GM19099 (cell line): ENCODE results near the gene HMGN3.

Source experiments
- POLR2A ChIP-seq: IDR thresholded peaks from 3 replicates; pipeline ENCODE4 v1.6.1; 2011; ENCODE audit warnings: low read depth; ENCODE audit not compliant: insufficient read length; ENCODE audit errors: extremely low read depth

The HMGN3 gene

DNA sequence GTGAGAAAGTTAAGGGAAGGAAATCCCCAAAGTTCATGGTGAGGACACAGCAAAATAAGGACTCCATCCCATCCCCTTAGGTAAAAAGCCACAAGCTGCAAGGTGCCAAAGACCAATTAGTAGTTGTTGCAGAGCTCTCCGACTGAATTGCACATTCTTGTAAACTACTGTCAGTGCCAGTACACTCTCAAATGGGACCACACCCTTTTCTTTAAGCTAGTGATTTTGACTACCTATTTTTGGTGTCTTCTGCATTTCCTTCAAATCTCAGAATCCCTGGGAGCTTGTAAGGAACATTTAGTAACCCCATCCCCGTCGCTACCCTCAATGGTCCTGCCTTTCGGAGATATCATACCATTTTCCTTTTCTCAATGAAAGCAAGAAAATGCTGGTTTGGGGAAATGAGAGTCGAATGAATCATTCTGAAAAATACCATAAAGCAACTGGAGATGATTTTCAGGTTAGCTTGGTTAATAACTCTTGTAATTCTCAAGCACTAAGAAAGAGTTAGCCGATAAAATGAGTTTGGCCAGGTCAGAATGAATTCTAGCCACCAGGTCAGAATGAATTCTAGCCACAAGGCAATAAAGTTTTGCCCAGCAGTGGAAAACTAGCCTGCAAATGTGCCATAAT is 5.2 kb upstream of the HMGN3 start:
- TF ChIP-seq POLR2A: no peak

DNA sequence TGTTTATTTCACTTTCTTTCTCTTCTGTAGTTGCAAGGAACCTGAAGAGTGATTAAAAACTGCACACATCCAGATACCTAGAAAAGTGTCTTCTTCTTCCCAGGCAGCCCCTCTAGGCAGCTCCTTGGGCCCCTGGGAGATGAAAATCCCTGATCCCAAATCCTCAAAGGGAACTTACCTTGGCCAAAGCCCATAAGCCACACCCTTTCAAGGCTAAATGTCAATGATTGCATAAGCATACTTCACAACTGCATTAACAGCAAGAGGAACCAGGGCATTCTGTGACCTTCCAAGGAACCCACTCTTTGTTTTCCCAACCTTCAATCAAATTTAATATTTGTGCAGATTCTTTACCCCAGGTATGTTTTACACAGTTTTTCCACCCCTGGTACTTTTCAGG is 4.4 kb upstream of the HMGN3 start:
- no peak for TF ChIP-seq POLR2A

DNA sequence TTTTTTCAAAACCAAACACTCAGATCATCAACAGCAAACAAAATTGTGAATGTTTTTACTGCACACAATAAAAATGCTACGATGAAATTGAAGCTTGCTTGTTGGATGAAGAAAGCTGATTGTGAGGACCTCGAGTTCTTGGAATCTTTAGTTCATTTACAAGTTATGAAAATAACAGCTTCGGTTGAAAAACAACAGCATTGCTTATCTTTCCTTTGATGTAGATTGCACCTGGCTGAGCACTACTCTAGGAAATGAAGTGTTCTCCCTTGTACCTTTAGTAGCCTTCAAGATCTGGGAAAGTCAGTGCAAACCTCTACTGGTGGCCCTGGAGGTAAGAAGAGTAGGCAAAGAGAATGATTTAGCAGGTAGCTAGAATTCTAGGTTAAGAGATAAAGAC is 2.2 kb upstream of the HMGN3 start:
- TF ChIP-seq POLR2A: no peak

DNA sequence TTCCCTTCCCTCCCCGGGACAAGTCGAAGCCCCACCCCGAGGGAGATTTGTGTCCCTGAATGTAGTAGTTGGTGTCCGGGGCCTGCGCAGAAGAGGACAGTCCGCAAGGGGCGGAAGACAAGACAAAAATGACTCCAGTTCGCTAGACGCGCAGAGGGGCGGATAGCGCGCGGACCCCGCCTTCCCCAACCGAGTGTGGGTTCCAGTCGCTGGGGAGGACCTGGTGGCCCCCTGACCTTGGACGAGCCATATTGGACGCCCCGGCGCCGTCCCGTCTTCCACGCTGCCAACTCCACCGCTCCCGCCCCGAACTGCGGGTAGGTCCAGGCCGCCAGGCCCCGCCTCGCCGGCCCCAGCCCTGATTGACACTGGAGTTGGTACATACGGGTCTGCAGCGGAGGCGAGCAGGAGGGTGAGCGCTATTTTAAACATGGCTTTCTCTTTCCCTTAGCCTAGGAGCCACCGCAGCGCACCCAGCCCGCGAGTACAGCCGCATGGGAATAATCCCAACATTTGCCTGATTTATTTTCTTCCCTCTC is 802 bp downstream of the HMGN3 start:
- peak; percentile 70 for TF ChIP-seq POLR2A

DNA sequence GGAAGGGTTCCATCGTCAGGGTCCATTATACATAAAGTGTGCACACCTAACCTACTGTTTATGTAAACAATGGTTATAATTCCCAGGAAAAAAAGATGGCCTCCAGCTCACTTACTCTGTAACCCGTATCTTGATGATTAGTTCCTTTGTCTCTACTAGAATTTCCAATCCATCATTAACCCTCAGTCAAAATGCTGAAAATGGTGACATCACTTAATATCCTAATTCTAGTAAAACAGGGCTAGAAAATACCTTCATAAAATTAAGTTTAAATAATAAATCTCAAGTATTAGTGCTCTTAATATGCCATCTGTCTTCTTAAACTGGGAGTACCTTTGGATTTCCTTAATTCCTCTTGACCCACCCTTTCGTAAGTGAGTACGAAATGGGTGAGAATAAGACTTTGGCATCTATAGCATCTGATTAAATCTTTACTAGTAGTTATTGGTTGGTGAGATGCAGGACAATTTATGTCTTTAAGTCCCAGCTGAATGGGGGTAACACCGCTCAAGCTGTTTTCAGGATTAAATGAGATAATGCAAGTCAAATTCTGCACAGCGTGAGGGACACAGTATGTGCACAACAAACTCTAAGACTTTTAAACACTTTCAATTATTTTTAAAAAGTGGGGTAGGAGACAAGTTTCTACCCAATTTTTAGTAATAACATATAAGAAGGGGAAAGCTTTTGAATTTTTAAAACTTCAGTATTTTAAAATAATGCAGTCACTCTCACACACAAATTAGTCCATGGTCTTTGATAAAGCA is 1.6 kb downstream of the HMGN3 start:
- TF ChIP-seq POLR2A: no peak

DNA sequence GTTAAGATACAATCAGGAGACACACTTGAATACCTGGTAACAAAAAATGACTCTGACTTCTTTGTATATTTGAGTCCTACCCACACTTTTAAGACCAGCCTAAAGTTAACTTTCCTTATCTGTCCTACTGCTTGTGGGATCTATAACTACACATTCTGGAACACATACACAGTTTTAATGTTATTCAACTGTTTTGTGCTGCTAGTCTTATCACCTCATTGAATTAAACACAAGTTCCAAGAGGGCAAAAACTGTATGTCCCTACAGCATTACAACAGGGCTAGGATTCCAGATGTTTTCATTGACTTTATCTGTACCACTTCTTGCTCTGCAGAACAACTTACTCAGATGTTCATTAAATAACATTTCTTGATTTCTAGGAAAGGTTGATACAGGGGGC is 2.8 kb downstream of the HMGN3 start:
- no peak for TF ChIP-seq POLR2A

DNA sequence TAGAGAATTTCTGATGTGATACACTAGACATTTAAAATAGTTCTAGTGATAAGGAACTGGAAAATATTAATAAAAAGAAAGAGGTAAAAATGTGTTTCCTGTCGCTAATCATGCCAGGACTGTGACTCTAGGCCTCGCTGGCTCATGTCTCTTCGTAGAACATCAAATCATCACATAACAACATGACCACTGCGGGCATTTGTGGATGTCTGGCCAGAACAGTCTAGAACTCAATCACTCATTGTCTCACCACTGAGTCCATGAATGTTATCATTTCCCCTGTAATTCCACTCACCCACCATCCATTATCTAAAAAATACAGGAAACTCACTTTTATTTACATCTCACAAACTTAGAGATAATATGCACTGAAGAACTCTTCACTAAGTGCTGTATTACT is 3.4 kb downstream of the HMGN3 start:
- TF ChIP-seq POLR2A: no peak

DNA sequence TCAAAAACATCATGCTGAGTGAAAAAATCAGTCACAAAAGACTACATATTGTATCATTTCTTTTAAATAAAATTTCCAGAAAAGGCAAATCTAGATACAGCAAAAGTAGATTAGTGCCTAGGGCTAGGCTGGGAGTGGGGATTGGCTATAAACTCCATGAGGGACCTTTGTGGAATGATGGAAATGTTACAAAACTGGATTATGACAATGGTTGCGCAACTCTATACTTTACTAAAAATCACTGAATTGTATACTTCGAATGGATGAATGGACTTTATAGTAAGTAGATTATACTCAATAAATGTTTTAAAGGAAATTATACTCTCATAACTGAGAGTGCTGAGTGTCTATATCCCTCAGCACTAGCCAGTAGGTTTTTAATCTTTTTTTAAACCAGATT is 4.3 kb downstream of the HMGN3 start:
- TF ChIP-seq POLR2A: no peak

DNA sequence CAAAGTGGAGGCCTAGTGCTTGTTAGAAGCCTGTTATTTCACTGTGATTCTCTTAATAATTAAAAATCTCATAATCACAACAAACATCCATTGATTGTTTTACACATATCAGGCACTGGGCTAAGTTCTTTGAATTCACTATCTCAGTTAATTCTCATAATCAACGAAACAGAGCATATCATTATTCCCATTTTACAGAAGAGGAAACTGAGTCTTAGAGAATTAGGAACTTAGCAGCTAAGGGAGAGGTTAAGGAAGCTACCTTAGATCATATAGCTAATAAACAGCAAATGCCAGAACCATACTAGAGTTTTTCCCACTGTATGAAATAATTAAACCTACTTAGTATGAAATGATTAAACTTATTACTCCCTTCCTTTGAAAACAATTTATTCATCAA is 7.0 kb downstream of the HMGN3 start:
- no peak for TF ChIP-seq POLR2A

DNA sequence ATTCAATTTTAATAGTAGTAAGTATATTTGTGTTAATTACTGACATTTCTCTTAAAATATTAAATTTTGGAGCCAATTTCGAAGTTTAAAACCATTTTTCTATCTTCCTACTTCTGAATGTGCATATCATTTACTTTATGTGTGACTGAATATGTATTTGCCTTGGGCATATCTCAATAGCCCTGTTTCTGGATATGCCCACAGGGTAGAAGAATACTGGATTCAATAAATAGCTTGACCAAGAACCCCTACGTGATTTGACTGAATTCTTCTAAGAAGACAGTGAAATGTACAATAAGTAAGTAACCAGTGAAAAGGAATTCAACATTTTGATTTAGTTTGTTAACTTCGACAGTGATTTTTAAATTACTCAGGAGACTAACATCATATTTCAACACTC is 7.8 kb downstream of the HMGN3 start:
- no peak for TF ChIP-seq POLR2A

DNA sequence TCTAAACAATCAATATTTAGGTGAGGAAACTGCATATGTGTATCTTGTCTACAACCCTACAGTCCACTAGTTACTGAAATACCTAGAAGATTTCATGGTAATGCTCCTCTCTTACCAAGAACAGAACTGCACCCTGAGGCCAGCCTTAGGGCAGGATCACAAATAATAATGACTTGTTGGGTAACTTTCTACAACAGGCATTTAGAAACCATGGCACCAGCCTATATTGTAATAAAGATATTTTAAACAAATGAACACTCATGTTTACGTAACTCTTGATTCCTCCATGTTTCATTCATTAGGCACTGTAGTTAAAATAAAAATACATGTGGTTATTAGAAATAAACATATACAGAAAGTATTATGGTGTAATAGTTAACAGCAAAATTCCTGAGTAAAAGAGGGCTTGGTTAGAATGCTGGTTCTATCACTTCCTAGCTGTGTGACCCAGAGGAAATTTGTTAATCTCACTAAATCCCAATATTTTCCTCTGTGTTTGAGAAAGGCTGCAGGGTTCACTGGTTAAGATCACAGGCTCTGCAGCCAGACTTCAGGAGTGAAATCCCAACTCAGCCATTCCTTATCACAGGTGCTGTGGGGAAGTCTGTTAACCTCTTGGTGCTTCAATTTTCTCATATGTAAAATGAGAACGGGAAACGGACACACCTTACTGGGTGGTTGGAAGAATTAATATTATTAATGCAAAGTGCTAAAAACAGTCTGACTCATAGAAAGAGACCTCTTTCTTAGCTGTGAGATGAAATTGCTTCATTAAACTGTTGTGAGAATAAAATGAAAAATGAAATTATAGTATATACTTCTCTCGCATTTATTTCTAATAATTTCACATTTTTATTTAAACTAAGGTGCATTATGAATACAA is 8.5 kb downstream of the HMGN3 start:
- TF ChIP-seq POLR2A: no peak

DNA sequence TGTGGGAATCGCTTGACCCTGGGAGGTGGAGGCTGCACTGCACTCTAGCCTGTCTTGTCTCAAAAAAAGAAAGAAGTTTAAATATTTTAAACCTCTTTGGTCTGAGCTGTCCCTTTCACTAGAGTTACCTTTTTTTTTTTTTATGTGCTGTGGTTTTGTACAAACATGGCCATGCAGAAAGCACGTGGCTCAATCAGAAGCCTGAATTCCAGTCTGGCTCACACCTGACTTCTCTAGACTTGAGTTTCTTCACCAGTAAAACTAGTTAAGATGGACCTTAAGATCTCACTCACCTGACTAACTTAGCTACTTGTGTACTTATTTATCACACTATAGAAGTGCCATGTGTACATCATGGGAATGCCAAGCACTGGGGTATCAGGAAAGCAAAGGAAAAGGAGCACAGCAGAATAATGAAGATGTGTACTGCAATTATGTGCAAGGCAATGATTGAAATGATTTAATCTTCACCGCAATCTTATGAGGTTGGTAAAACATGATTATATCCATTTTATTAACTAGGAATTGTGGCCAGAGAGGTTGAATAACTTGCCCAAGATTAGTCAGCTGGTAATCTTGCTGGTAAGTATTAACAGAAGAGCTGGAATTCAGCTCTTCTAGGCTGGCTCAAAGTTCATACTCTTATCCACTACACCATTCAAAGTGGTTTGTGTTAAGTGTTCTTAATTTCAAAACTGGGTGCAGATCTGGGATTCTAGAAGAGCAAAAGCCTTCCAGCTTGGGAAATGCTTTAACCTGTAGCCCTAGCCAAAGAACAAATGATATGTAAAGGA is 10.7 kb downstream of the HMGN3 start:
- TF ChIP-seq POLR2A: no peak

DNA sequence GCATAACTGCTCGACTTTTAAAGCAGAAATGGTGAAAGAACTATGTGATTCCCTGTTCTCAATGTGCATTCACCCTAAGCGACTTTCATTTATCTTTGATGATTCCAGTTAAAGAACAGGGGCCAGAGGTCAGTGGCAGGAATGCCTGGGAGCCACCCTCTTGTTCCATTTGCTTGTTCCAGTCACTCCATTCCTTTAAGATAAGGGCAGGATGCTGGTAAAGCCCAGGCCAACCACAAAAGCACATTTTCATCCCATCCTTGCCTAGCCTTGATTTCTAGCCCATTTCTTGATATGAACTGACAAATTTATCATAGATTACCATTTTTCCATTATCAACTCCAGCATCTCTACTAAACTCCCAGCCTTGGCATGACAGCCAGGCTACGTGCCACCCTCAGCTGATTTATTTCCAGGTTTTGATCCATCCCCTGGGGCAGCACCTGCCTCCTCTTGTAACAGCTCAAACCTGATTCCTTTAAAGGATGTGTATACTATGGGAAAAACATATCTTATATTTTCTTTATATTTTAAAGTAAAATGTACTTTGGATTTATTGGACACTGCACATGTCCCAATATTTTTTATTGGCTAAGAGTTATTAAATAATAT is 19.2 kb downstream of the HMGN3 start:
- no peak for TF ChIP-seq POLR2A

DNA sequence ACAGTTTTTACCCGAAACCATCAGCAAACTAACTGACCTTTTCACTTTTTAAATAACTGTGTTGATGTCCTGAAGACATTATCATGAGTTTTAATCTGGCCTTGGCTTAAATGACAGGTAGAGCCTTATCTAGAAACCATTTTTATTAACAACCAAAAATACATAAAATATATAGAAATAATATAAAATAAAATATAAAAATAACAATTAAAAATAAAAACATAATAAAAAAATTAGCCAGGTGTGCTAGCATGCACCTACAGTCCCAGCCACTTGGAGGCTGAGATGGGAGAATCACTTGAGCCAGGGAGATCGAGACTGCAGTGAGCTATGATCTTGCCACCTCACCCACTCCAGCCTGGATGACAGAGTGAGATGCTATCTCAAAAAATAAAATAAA is 21.6 kb downstream of the HMGN3 start:
- TF ChIP-seq POLR2A: no peak

DNA sequence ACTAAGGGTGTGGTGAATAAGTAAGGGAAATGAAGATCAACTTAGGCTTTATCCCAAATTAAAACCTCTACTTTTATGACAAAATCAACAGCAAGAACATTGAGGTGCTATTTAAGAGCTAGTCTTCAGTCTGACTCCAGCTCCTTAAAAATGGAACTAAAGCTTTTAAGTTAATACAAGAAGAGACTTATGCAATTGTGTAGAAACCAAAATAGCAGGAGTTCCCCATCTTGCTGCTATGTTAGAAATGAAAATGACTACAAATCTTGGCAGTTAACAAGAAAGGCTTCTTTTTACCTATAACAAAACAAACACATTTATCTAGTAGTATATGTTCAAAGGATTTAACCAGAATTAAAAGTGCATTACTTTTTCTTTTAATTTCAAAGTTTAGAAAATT is 25.7 kb downstream of the HMGN3 start:
- TF ChIP-seq POLR2A: no peak

DNA sequence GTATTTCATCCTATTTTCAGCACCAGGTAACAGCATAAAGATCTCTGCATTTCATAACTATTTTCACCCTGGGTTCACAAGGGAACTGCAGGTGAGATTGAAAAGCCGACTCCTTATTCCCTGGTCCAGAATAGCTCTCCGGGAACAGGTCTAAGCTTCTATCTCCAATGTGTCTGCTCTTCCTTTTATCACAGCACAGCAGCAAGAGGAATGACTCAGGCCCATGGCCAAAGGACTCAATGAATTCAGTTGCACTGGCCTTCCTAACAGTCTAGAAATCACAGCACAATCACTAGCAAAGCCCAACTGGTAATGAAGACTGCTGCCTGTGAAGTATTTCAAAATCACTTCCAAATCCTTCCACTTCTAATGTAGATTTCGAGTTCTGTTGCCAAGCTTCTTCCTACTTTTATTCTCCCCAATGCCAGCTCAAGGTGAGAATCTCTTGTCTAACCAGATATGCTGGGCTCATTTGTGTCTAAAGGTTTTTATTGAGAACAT is 30.7 kb downstream of the HMGN3 start:
- TF ChIP-seq POLR2A: no peak
